IMR-90 (cell line): ENCODE results near the gene GPX4.

Source experiments
- NFE2L2 ChIP-seq: fragments of 150-350 bp; IDR thresholded peaks from 2 replicates; pipeline ENCODE4 v1.6.1; 2016; ENCODE audit warnings: low read depth, mild to moderate bottlenecking, low read length
- RAD21 ChIP-seq: IDR thresholded peaks from 2 replicates; pipeline ENCODE4 v1.6.1; 2012; ENCODE audit warnings: low read length, improper control_type of control experiment
- TF ChIP-seq, protein P1 (sequence below): conservative IDR thresholded peaks from 2 replicates; pipeline ENCODE4 v1.5.1; 2012; ENCODE audit warnings: mild to moderate bottlenecking, low read depth, low read length, improper control_type of control experiment

DNA sequence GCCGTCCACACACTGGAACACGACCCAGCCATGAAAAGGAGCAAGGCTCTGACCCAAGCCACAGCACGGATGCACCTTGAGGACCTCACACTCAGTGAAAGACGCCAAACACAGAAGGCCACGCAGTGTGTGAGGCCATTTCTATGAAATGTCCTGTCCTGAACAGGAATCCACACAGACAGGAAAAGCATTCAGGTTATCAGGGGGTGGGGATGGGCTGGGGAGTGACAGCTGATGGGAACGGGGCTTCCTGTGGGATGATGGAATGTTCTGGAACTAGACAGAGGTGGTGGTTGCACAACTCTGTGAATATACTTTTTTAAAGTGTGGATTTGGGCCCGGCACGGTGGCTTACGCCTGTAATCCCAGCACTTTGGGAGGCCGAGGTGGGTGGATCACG lies 30.6 kb downstream of the GPX4 start:
- TF ChIP-seq NFE2L2 = no peak
- TF ChIP-seq, protein P1, sequence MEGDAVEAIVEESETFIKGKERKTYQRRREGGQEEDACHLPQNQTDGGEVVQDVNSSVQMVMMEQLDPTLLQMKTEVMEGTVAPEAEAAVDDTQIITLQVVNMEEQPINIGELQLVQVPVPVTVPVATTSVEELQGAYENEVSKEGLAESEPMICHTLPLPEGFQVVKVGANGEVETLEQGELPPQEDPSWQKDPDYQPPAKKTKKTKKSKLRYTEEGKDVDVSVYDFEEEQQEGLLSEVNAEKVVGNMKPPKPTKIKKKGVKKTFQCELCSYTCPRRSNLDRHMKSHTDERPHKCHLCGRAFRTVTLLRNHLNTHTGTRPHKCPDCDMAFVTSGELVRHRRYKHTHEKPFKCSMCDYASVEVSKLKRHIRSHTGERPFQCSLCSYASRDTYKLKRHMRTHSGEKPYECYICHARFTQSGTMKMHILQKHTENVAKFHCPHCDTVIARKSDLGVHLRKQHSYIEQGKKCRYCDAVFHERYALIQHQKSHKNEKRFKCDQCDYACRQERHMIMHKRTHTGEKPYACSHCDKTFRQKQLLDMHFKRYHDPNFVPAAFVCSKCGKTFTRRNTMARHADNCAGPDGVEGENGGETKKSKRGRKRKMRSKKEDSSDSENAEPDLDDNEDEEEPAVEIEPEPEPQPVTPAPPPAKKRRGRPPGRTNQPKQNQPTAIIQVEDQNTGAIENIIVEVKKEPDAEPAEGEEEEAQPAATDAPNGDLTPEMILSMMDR = no peak
- no peak for TF ChIP-seq RAD21
